Sigmoid colon (tissue), 7 donors: ENCODE measurements around the gene CDKL5. TPM values are rescaled to one million over a fixed set of nuclear protein-coding genes. Genes with fewer than 3 reads are reported as not detected.

Experiments
- DNase-seq: peaks from one replicate; pipeline ENCODE4 v3.0.0-alpha.2; 2019
- H3K27ac ChIP-seq, 4 donors: fragments of 200-600 bp; sonication (generic); one replicate each; pipeline ENCODE4 v1.5.1; 2016 to 2019; ENCODE audit warnings: mild to moderate bottlenecking in 1 of 4
- H3K27me3 ChIP-seq, 3 donors: fragments of 200-600 bp; sonication (generic); one replicate each; pipeline ENCODE4 v1.5.1; 2019; ENCODE audit warnings: mild to moderate bottlenecking in 1 of 3
- H3K36me3 ChIP-seq, 4 donors: fragments of 200-600 bp; sonication (generic); one replicate each; pipeline ENCODE4 v1.5.1; 2016 to 2019
- H3K4me1 ChIP-seq, 4 donors: fragments of 200-600 bp; sonication (generic); one replicate each; pipeline ENCODE4 v1.5.1; 2017 to 2019
- H3K4me3 ChIP-seq, 4 donors: fragments of 200-600 bp; sonication (generic); one replicate each; pipeline ENCODE4 v1.5.1; 2017 to 2019; ENCODE audit warnings: mild to moderate bottlenecking in 2 of 4, moderate library complexity in 1 of 4
- H3K9me3 ChIP-seq, 4 donors: fragments of 200-600 bp in 3 of 4; sonication (generic) in 3 of 4; one replicate each; pipeline versions ENCODE4 v1.5.1 to v1.6.1; 2013 to 2019
- EP300 ChIP-seq, 4 donors: sonication (generic); formaldehyde crosslinking; IDR thresholded peaks; one replicate each; pipeline ENCODE4 v1.6.1; 2017; ENCODE audit warnings: antibody characterized with exemption in 4 of 4
- POLR2A ChIP-seq, 2 donors: fragments of 450-650 bp; IDR thresholded peaks; one replicate each; pipeline ENCODE4 v1.6.1; 2016; ENCODE audit warnings: antibody characterized with exemption in 2 of 2, mild to moderate bottlenecking in 2 of 2, moderate library complexity in 2 of 2
- POLR2AphosphoS5 ChIP-seq, 4 donors: sonication (generic); formaldehyde crosslinking; IDR thresholded peaks; one replicate each; pipeline ENCODE4 v1.6.1; 2017; ENCODE audit warnings: antibody characterized with exemption in 4 of 4
- WGBS, 2 donors: extraction: QIAGEN DNeasy Blood & Tissue Kit; methylation state at CpG; one replicate each; pipeline ENCODE4 v1.1.7; 2013; 5-methylcytosine and 5-hydroxymethylcytosine counted together
- intact Hi-C: fragments of 100-400 bp; cut with DNase I; formaldehyde crosslinking; loops from one replicate; pipeline ENCODE4 v1.15.1; 2023
- polyA plus RNA-seq, 3 donors: library from polyadenylated mRNA; stranded (reverse); fragments of 200-250 nt; gene quantifications; one replicate each; pipeline ENCODE4 v1.2.3, GENCODE V29; 2013
- small RNA-seq, 3 donors: library from RNA; depleted of rRNA; stranded (forward); fragments of <200 nt; gene quantifications; one replicate each; pipeline ENCODE3, GENCODE V24; 2016
- total RNA-seq, 4 donors: library from RNA; depleted of rRNA; stranded (reverse); fragments of >200 nt; gene quantifications; one replicate each; pipeline ENCODE4 v1.1.0, GENCODE V29; 2016
- TF ChIP-seq, protein P1 (sequence below), 4 experiments: fragments of 450-650 bp in 3 of 4; fragments of 200-600 bp in 1 of 4; IDR thresholded peaks; one replicate each; pipeline ENCODE4 v1.5.1; 2016 to 2019; ENCODE audit warnings: antibody characterized with exemption in 4 of 4, mild to moderate bottlenecking in 3 of 4, moderate library complexity in 2 of 4
- donor health status: healthy with polysubstance abuse.
- donor health status: Bipolar disorder and iron deficiency.
- donor health status: healthy.

Gene CDKL5
- total and polyA plus RNA-seq, 7 donors: 0.46 to 8.9 (median 5.2) TPM

DNA sequence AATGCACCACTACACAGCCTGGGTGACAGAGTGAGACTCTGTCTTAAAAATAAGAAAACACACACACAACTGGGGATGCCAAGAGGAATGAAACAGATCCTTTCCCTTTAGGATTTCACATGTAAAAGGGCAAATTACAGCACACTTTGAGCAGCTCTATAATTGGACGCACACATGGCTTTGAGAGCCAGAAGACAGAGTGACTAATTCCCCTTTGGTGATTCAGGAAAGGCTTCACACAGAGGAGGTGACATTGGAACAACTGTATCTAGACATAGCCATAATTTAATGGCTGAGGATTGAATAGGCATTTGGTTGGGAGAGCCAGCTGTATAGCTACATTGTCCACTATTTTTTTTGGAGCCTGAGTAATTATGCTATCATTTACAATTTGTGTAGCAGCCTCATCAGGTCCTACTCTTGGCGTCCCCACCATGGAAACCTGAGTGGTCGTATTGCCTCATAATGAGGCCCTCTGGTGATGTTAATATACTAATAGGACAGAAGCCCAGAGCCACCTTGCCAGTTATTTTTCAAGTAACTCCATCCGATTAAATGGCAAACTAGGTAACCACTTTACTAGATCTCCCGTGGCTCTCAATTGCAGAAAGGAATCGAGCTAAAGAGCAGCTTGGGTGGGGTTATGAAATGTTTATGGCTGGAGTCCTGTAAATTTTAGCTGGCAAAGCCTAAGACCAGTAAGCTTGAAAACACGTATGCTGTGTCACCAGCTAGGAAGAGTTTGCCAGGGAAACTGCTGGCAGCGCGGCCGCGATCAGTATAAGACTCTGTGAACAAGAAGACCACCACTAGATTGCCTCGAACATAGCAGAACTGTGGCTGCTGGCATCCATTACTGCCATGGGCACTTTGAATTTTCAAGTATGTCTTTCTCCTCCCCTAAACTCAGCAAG is 273.6 kb downstream of the CDKL5 start:
- no peak for DNase-seq

GRCh38 chrX:18701621-18702361 is 276.4 kb downstream of the CDKL5 start:
- Histone ChIP-seq H3K27me3 (no peaks in the 10 kb centered on the region), H3K27ac (peak overlapping the region in 2 of 4 donors; percentile 51 to 62), H3K4me3 (no peak overlapping the region), H3K4me1 (peaks cover 0 to 7% (median 3%) of the 10 kb centered on the region in 4 donors), H3K36me3 (no peaks in the 10 kb centered on the region), H3K9me3 (no peaks in the 10 kb centered on the region)
- TF ChIP-seq POLR2A (IDR thresholded peaks at IDR 0.05) (no peak), EP300 (IDR thresholded peaks at IDR 0.05) (no peak), POLR2AphosphoS5 (IDR thresholded peaks at IDR 0.05) (no peak)
- TF ChIP-seq, protein P1, sequence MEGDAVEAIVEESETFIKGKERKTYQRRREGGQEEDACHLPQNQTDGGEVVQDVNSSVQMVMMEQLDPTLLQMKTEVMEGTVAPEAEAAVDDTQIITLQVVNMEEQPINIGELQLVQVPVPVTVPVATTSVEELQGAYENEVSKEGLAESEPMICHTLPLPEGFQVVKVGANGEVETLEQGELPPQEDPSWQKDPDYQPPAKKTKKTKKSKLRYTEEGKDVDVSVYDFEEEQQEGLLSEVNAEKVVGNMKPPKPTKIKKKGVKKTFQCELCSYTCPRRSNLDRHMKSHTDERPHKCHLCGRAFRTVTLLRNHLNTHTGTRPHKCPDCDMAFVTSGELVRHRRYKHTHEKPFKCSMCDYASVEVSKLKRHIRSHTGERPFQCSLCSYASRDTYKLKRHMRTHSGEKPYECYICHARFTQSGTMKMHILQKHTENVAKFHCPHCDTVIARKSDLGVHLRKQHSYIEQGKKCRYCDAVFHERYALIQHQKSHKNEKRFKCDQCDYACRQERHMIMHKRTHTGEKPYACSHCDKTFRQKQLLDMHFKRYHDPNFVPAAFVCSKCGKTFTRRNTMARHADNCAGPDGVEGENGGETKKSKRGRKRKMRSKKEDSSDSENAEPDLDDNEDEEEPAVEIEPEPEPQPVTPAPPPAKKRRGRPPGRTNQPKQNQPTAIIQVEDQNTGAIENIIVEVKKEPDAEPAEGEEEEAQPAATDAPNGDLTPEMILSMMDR (IDR thresholded peaks at IDR 0.05): no peak
- DNase-seq: no peak
- intact Hi-C loops: no loop called here
- 24 to 68% methylated on average over 5 of the region's 5 CpGs for WGBS, 2 donors

More for the DNA sequence above, 273.6 kb downstream of the CDKL5 start:
- 68 to 88% methylated on average over 12 of the region's 12 CpGs for WGBS, 2 donors
- H3K27ac ChIP-seq: peak overlapping the region in 1 of 4 donors; percentile 15
- no peak overlapping the region for H3K4me3 ChIP-seq
- H3K4me1 ChIP-seq: peaks cover 0 to 7% (median 3%) of the 10 kb centered on the region in 4 donors
- intact Hi-C loops: no loop called here
- TF ChIP-seq, protein P1 (IDR thresholded peaks at IDR 0.05): no peak
- TF ChIP-seq POLR2AphosphoS5 (IDR thresholded peaks at IDR 0.05) (no peak), EP300 (IDR thresholded peaks at IDR 0.05) (no peak), POLR2A (IDR thresholded peaks at IDR 0.05) (no peak)
- H3K27me3 ChIP-seq: no peaks in the 10 kb centered on the region
- H3K9me3 ChIP-seq: no peaks in the 10 kb centered on the region
- no peaks in the 10 kb centered on the region for H3K36me3 ChIP-seq

DNA sequence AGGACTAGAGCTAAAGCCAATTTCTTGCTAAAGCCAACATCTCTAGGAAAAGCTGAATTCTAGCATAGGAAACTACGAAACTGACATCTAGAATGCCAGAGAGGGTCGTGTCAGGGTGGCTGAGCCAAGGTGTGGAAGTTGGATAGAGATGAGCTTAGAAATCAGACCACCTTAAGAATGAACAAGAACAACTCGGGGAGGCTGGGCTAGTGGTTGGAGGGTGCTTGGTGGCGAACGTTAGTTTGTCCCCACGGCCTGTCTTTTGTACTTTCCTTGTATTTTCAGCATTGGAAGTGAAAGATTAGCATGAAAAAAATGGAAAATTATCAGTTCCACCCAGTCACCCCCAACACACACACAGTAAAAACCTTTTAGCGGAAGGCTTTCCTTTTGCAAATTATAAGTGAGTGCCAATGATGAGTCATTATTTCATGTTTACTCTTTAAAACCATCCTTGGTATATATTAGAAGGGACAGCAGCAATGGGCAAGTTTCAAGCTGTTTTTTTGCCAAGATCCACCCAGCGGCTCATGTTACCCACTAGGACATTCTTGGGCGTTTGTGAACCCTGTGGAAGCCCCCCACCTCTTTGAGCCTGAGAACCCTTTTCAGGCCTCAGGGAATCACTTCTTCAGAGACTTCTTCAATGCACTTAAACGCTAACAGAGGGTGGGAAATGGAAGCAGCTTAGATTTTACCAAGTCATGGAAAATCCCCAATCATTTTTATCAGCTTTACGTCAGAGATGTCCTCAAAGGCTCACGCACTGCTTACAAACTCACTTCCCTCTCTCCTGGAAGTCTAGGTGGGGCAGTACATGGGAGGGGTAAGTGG is 277.2 kb downstream of the CDKL5 start:
- intact Hi-C loops: no loop called here
- 32 to 63% methylated on average over 12 of the region's 12 CpGs for WGBS, 2 donors
- no peaks in the 10 kb centered on the region for H3K27me3 ChIP-seq
- no peak overlapping the region for H3K4me3 ChIP-seq
- no peaks in the 10 kb centered on the region for H3K36me3 ChIP-seq
- TF ChIP-seq, protein P1 (IDR thresholded peaks at IDR 0.05): no peak
- TF ChIP-seq POLR2AphosphoS5 (IDR thresholded peaks at IDR 0.05) (peak in 1 of 4 donors; percentile 7), POLR2A (IDR thresholded peaks at IDR 0.05) (no peak), EP300 (IDR thresholded peaks at IDR 0.05) (peak in 3 of 4 donors; percentile 14 to 53 (median 22))
- no peaks in the 10 kb centered on the region for H3K9me3 ChIP-seq
- peaks cover 0 to 7% (median 3%) of the 10 kb centered on the region in 4 donors for H3K4me1 ChIP-seq
- no peak for DNase-seq
- H3K27ac ChIP-seq: peak overlapping the region in 2 of 4 donors; percentile 51 to 62

Small RNA genes lying within 50 kb of the gene (small RNA-seq; reads per million reads assigned to genes)
- 0 reads per million in 3 donors for gene RF00019

Other genes with a start within 250 kb of the CDKL5 start
- not detected for gene BEND2, start 204.7 kb upstream of the CDKL5 start, total RNA-seq
- gene BEND2, start 204.7 kb upstream of the CDKL5 start, polyA plus RNA-seq: not detected
- gene SCML2, start 70.9 kb upstream of the CDKL5 start, total RNA-seq: 1 to 10 TPM; 1.9 to 5.6 (median 2.4) TPM
- 1 to 10 TPM in 2 of 3 donors, under 1 TPM in 1; 0.60 to 1.2 (median 1.1) TPM for gene SCML2, start 70.9 kb upstream of the CDKL5 start, polyA plus RNA-seq
- not detected for gene RS1, start 246.5 kb downstream of the CDKL5 start, total RNA-seq
- under 1 TPM in 1 of 3 donors, not detected in 2; 0.01 TPM for gene RS1, start 246.5 kb downstream of the CDKL5 start, polyA plus RNA-seq